Gastrocnemius medialis (tissue), 4 donors: Measurements from ENCODE around the gene DDX1. TPM values are rescaled to one million over a fixed set of nuclear protein-coding genes. Genes with fewer than 3 reads are reported as not detected.

ENCODE experiments used
- ATAC-seq, 2 donors: fragments of 150-250 bp; one replicate each; pipeline ENCODE4 v1.9.1; 2016
- DNase-seq, 2 donors: peaks; one replicate each; pipeline ENCODE4 v3.0.0-alpha.2; 2019
- H3K27ac ChIP-seq, 4 donors: fragments of 200-600 bp; sonication (generic); 1 replicate in 1 of 4; 2 replicates in 3 of 4; pipeline ENCODE4 v1.5.1; 2016 to 2018; ENCODE audit warnings: mild to moderate bottlenecking in 2 of 4, moderate library complexity in 1 of 4
- H3K27me3 ChIP-seq, 3 donors: fragments of 200-600 bp; sonication (generic) in 2 of 3; 1 replicate in 1 of 3; 2 replicates in 2 of 3; pipeline versions ENCODE4 v1.5.1 to v1.6.0; 2016 to 2019; ENCODE audit warnings: mild to moderate bottlenecking in 1 of 3, moderate library complexity in 1 of 3
- H3K36me3 ChIP-seq, 2 donors: fragments of 200-600 bp; sonication (generic) in 1 of 2; one replicate each; pipeline ENCODE4 v1.5.1; 2017 to 2018
- H3K4me1 ChIP-seq, 2 donors: fragments of 200-600 bp; sonication (generic) in 1 of 2; one replicate each; pipeline ENCODE4 v1.5.1; 2016 to 2017; ENCODE audit warnings: mild to moderate bottlenecking in 2 of 2
- H3K4me3 ChIP-seq, 4 donors: fragments of 200-600 bp; sonication (generic) in 3 of 4; 1 replicate in 1 of 4; 2 replicates in 3 of 4; pipeline ENCODE4 v1.5.1; 2016 to 2019; ENCODE audit warnings: mild to moderate bottlenecking in 2 of 4
- H3K9me3 ChIP-seq, 3 donors: fragments of 200-600 bp; sonication (generic) in 2 of 3; 1 replicate in 1 of 3; 2 replicates in 2 of 3; pipeline ENCODE4 v1.5.1; 2016 to 2019
- POLR2A ChIP-seq, 2 donors: fragments of 450-650 bp; IDR thresholded peaks; one replicate each; pipeline ENCODE4 v1.6.1; 2017; ENCODE audit warnings: antibody characterized with exemption in 2 of 2, mild to moderate bottlenecking in 2 of 2, moderate library complexity in 2 of 2
- in situ Hi-C, 4 donors: fragments of 200-750 bp; cut with MboI; loops; one replicate each; pipeline versions ENCODE4 v1.15.0 to v1.8.0; 2017; ENCODE audit warnings: low sequenced_read_pairs in 4 of 4
- intact Hi-C: fragments of 100-400 bp; cut with DNase I; formaldehyde crosslinking; loops from one replicate; pipeline ENCODE4 v1.15.1; 2023; ENCODE audit warnings: low total_unique reads
- total RNA-seq, 4 donors: library from RNA; depleted of rRNA; stranded (reverse); fragments of >200 nt; gene quantifications; one replicate each; pipeline versions ENCODE4 v1.1.0 to v1.2.3, GENCODE V29; 2016
- TF ChIP-seq, protein P1 (sequence below), 5 experiments: fragments of 450-650 bp in 3 of 5; fragments of 200-600 bp in 2 of 5; sonication (generic) in 2 of 5; IDR thresholded peaks in 4 of 5; conservative IDR thresholded peaks in 1 of 5; 1 replicate in 4 of 5; 2 replicates in 1 of 5; pipeline ENCODE4 v1.5.1; 2016 to 2019; ENCODE audit warnings: antibody characterized with exemption in 5 of 5, mild to moderate bottlenecking in 3 of 5, moderate library complexity in 3 of 5

DDX1 gene
- total RNA-seq, 4 donors from 2014 or later = 72.8 to 108 (median 88.6) TPM

DNA sequence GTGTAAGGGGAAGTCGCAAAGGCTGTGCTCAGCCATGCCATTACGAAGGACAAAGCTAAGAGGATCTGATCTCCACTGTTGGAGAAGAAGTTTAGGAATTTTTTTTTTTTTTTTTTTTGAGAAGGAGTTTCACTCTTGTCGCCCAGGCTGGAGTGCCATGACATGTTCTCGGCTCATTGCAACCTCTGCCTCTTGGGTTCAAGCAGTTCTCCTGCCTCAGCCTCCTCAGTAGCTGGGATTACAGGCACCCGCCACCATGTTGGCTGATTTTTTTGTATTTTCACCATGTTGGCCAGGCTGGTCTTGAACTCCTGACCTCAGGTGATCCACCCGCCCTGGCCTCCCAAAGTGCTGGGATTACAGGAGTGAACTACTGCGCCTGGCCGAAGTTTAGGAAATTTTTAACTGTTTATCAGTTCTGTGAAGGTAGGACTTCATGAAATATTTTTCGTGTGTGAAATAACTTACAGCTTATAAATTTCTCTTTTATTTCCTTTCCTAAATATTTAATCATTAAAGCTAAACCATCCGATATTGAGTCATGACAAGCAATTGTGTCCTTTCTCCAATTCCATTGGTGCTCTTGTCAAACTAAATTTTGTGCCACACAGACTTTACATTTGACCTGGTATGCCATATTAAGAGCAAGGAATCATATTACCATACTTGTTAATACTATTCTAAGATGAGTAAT is 22.2 kb downstream of the DDX1 start:
- intact Hi-C loops (no loop called here), in situ Hi-C loops (no loop called here)
- Histone ChIP-seq H3K36me3 (peaks cover 0 to 55% of the 10 kb centered on the region in 2 donors), H3K4me1 (no peaks in the 10 kb centered on the region), H3K9me3 (no peaks in the 10 kb centered on the region), H3K27me3 (no peaks in the 10 kb centered on the region), H3K27ac (no peak overlapping the region), H3K4me3 (no peak overlapping the region)
- no peak for DNase-seq
- TF ChIP-seq, protein P1, sequence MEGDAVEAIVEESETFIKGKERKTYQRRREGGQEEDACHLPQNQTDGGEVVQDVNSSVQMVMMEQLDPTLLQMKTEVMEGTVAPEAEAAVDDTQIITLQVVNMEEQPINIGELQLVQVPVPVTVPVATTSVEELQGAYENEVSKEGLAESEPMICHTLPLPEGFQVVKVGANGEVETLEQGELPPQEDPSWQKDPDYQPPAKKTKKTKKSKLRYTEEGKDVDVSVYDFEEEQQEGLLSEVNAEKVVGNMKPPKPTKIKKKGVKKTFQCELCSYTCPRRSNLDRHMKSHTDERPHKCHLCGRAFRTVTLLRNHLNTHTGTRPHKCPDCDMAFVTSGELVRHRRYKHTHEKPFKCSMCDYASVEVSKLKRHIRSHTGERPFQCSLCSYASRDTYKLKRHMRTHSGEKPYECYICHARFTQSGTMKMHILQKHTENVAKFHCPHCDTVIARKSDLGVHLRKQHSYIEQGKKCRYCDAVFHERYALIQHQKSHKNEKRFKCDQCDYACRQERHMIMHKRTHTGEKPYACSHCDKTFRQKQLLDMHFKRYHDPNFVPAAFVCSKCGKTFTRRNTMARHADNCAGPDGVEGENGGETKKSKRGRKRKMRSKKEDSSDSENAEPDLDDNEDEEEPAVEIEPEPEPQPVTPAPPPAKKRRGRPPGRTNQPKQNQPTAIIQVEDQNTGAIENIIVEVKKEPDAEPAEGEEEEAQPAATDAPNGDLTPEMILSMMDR (IDR thresholded peaks at IDR 0.05 in 4 of 5, conservative IDR thresholded peaks at IDR 0.05 in 1 of 5) = no peak
- TF ChIP-seq POLR2A (IDR thresholded peaks at IDR 0.05) = no peak
- no peak for ATAC-seq

DNA sequence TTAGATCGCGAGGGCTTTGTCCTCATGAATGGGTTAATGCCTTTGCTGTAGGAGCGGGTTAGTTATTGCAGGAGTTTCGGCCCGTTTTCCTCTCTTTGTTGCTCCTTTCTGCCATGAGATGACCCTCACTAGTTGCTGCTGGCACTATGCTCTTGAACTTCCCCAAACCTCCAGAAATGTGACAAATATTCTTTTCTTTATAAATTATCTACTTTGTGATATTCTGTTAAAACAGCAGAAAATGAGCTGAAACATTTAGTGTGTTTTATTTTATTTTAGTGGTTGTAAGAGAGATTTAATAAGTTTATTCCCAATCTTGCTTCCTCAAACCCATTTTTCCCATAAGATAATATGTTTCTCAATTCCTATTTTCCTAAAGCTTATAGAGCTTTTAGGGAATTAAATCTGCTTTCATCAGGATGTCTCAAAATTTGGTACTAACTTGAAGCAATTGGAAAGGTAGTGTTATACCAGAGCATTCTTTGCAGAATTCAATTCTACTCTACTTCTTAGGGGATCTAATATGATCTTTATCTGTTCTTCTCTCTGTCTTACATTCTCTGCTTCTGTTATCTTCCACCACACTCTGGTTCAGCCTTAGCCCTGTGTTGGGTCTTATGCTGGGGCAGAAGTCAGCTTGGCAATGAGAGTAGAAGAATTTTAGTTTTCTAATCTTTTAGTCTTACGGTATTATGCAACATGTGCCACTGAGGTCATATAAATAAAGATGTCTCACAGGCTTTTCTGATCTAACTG is 23.1 kb downstream of the DDX1 start:
- Histone ChIP-seq H3K4me1 (no peaks in the 10 kb centered on the region), H3K4me3 (no peak overlapping the region), H3K36me3 (peaks cover 0 to 54% of the 10 kb centered on the region in 2 donors), H3K9me3 (no peaks in the 10 kb centered on the region), H3K27ac (peak overlapping the region in 1 of 4 donors; percentile 27), H3K27me3 (no peaks in the 10 kb centered on the region)
- in situ Hi-C loops (no loop called here), intact Hi-C loops (no loop called here)
- ATAC-seq (no peak), DNase-seq (no peak)
- TF ChIP-seq, protein P1 (IDR thresholded peaks at IDR 0.05 in 4 of 5, conservative IDR thresholded peaks at IDR 0.05 in 1 of 5) = no peak
- TF ChIP-seq POLR2A (IDR thresholded peaks at IDR 0.05) = no peak

DNA sequence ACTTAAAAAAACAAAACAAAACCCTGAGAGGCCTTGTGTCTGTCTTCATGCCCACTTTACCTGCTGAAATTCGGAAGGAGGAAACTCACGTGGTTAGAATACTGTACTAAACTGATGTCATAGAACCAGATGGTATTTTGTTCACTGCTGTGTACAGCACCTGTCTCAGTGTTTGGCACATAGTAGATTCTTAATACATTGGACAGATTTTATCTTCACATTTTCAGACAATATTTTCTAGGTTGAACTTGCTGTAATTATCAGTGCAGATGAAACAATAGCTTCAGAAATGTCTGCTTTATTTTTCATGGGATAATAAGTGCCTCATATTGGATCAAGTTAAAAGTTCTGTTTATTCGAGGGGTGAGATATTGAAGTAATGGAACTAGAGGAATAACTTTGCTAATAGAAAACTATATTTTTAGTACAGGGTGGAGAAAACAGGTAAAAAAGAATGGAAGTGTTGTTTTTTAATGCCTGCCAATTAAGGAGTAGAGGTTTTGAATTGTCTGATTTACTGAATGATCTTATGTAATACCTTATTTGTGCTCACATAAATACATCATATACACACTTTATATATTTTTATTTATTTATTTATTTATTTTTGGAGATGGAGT is 23.7 kb downstream of the DDX1 start:
- intact Hi-C loops (no loop called here), in situ Hi-C loops (no loop called here)
- Histone ChIP-seq H3K36me3 (peaks cover 0 to 54% of the 10 kb centered on the region in 2 donors), H3K4me1 (no peaks in the 10 kb centered on the region), H3K27ac (peak overlapping the region in 1 of 4 donors; percentile 27), H3K9me3 (no peaks in the 10 kb centered on the region), H3K27me3 (no peaks in the 10 kb centered on the region), H3K4me3 (no peak overlapping the region)
- DNase-seq (no peak), ATAC-seq (no peak)
- TF ChIP-seq, protein P1 (IDR thresholded peaks at IDR 0.05 in 4 of 5, conservative IDR thresholded peaks at IDR 0.05 in 1 of 5) = no peak
- no peak for TF ChIP-seq POLR2A (IDR thresholded peaks at IDR 0.05)

DNA sequence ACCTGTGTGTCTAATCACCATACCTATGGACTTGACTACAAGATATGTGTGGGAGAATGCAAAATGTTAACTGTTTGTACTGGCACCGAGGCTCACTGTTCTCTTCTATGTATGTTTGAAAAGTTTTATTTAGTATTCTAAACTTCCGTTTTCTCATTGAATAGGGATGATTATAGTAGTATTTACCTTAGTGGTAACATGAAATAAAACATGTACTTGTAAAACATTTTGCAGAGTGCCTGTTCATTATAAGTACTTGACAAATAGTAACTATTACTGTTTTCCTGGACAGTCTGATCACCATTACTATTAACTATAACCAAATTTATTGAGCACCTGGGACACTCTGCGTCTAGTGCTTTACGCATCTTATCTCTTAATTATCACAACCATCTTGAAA is 24.8 kb downstream of the DDX1 start:
- DNase-seq (no peak), ATAC-seq (no peak)
- no peak for TF ChIP-seq POLR2A (IDR thresholded peaks at IDR 0.05)
- H3K4me1 ChIP-seq = no peaks in the 10 kb centered on the region
- H3K9me3 ChIP-seq = no peaks in the 10 kb centered on the region
- in situ Hi-C loops (no loop called here), intact Hi-C loops (no loop called here)
- no peaks in the 10 kb centered on the region for H3K27me3 ChIP-seq
- H3K4me3 ChIP-seq = no peak overlapping the region
- H3K36me3 ChIP-seq = peaks cover 0 to 62% of the 10 kb centered on the region in 2 donors
- H3K27ac ChIP-seq = no peak overlapping the region
